GM12875 (cell line): ENCODE results near the gene GALNT7.

Experiments used
- H3K4me3 ChIP-seq: one replicate; pipeline ENCODE4 v1.5.1; 2011; ENCODE audit warnings: low read depth, low read length, control low read depth
- CTCF ChIP-seq: IDR thresholded peaks from 2 replicates; pipeline ENCODE4 v1.5.1; 2011; ENCODE audit warnings: low read depth, mild to moderate bottlenecking, control low read depth, inconsistent platforms, low read length, moderate library complexity, borderline replicate concordance; ENCODE audit not compliant: insufficient read depth

GALNT7 gene

GRCh38 chr4:173171987-173172386, 3.4 kb downstream of the GALNT7 start:
- no peak for TF ChIP-seq CTCF
- no peak overlapping the region for H3K4me3 ChIP-seq

GRCh38 chr4:173174184-173174583, 5.6 kb downstream of the GALNT7 start:
- TF ChIP-seq CTCF, result no peak
- no peak overlapping the region for H3K4me3 ChIP-seq

- TF ChIP-seq CTCF, result no peak
- H3K4me3 ChIP-seq, result no peak overlapping the region
These were observed 6.0 kb downstream of the GALNT7 start for GRCh38 chr4:173174594-173175012.

GRCh38 chr4:173176010-173176409, 7.4 kb downstream of the GALNT7 start:
- H3K4me3 ChIP-seq, result no peak overlapping the region
- TF ChIP-seq CTCF, result no peak

- no peak overlapping the region for H3K4me3 ChIP-seq
- no peak for TF ChIP-seq CTCF
These were observed 8.6 kb downstream of the GALNT7 start for GRCh38 chr4:173177232-173177631.

- no peak for TF ChIP-seq CTCF
- H3K4me3 ChIP-seq, result no peak overlapping the region
These were observed 9.5 kb downstream of the GALNT7 start for GRCh38 chr4:173178144-173178543.

- no peak for TF ChIP-seq CTCF
- H3K4me3 ChIP-seq, result no peak overlapping the region
These were observed 13.2 kb downstream of the GALNT7 start for GRCh38 chr4:173181848-173182247.
